AG04450 (cell line): ENCODE data around the gene CTSC. TPM values are rescaled to one million over a fixed set of nuclear protein-coding genes. Genes with fewer than 3 reads are reported as not detected.
A peak's percentile ranks its signal among the peaks of the same experiment; 100 is the strongest.

ENCODE experiments used
- CTCF ChIA-PET: fragments of 300-600, 350-600 bp; formaldehyde crosslinking; extraction: SDS; loops from one replicate; lab custom pipeline; 2022; ENCODE audit warnings: antibody characterized with exemption, inconsistent platforms; lab: Charles Lee
- POLR2A ChIA-PET: fragments of 350-600 bp; formaldehyde crosslinking; extraction: SDS; loops from one replicate; lab custom pipeline; 2021; ENCODE audit warnings: antibody characterized with exemption, inconsistent platforms; lab: Yijun Ruan, JAX
- DNase-seq: peaks from one replicate; pipeline ENCODE4 v3.0.0-alpha.2; 2011; ENCODE audit warnings: low read depth, low spot score
- H3K27ac ChIP-seq: one replicate; pipeline ENCODE4 v1.5.1; 2012; ENCODE audit warnings: low read depth, low read length, control low read depth
- H3K27me3 ChIP-seq: one replicate; pipeline ENCODE4 v1.6.0; 2012; ENCODE audit warnings: low read length; ENCODE audit not compliant: control insufficient read depth, insufficient read depth
- H3K4me3 ChIP-seq: 2 replicates; pipeline ENCODE4 v1.5.1; 2011; ENCODE audit warnings: mild to moderate bottlenecking, low read depth, low read length, control low read depth
- H3K9me3 ChIP-seq: 2 replicates; pipeline ENCODE4 v1.5.1; 2012; ENCODE audit warnings: low read length; ENCODE audit not compliant: control insufficient read depth, insufficient read depth
- CTCF ChIP-seq: IDR thresholded peaks from 2 replicates; pipeline ENCODE4 v1.5.1; 2011; ENCODE audit warnings: low read depth, low read length, control low read depth, inconsistent platforms
- polyA minus RNA-seq: library from RNA; depleted of rRNA, polyadenylated mRNA; stranded (reverse); fragments of >200 nt; gene quantifications from 2 replicates; pipeline ENCODE4 v1.2.3, GENCODE V29; 2011; rRNA and poly(A)+ RNA removed
- polyA plus RNA-seq: library from polyadenylated mRNA; depleted of rRNA; stranded (reverse); fragments of >200 nt; gene quantifications from 2 replicates; pipeline ENCODE4 v1.2.3, GENCODE V29; 2011; rRNA removed

CTSC gene
- polyA plus RNA-seq (474 and 565 TPM in 2 replicates), polyA minus RNA-seq (135 and 165 TPM in 2 replicates)

DNA sequence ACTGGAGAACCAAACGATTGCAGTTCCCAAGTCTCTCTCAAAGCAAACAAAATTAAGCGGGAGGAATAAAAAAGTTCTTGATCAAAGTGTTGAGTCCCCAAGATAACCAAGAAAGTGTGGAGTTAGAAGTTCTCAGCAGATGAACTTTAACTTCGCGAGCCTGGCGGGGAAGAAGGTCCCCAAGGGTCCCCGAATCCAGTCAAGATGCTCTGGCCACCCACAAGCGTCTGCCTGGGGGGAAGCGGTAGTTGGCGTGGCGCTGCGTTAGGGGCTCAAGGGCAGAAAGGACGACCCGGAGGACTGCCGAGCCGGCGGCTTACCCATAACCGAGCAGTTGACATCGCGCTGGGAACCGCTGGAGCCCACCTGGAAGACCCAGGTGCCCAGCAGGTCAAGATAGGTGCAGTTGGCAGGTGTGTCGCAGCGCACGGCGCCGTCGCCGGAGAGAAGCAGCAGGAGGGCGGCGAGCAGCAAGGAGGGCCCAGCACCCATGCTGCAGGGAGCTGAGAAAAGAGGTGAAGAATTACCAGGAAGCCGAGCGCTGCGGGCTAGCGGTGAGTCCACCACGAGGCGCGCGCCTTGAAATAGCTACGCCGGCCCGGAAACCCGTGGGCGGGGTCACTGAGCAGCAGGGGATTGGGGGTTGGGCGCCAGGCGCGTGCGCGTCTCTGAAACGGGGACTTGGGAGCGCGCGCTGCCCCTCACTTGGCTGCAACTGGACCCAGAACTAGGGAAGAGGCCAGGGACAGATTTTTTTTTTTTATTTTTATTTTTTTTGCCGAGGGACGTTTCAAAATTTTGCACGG lies at the start of gene CTSC:
CTSC (minus strand) TSS at position 556 of the 806 bp plus-strand sequence; CDS start at position 492, 64 bp downstream.
- Histone ChIP-seq H3K27me3 (no peaks in the 10 kb centered on the region), H3K4me3 (peak within 1 kb of the TSS; percentile 98), H3K9me3 (peaks cover 2% of the 10 kb centered on the region; the same call in 1 of the 2 replicates), H3K27ac (peak within 1 kb of the TSS; percentile 84)
- ChIA-PET POLR2A (interaction anchor here (0.5 to 1.8 kb wide), 13 partner anchors 9 to 1719 kb away, joined by 3 to 10 read pairs (median 4); no protein-coding TSS in a partner anchor), CTCF (interaction anchor here (1.4 to 1.7 kb wide), 3 partner anchors 11 to 321 kb away, joined by 4 to 6 read pairs (median 4); no protein-coding TSS in a partner anchor)
- peak; percentile 73 for DNase-seq
- TF ChIP-seq CTCF = no peak

- H3K4me3 ChIP-seq = no peak overlapping the region
- no peaks in the 10 kb centered on the region for H3K9me3 ChIP-seq
- no peak for DNase-seq
- no peaks in the 10 kb centered on the region for H3K27me3 ChIP-seq
- TF ChIP-seq CTCF = no peak
- ChIA-PET POLR2A (no interaction called here), CTCF (no interaction called here)
- no peak overlapping the region for H3K27ac ChIP-seq
These were observed 47.1 kb upstream of the CTSC start for GRCh38 chr11:88384669-88385005.

GRCh38 chr11:88384004-88384668 lies 46.6 kb upstream of the CTSC start:
- TF ChIP-seq CTCF = no peak

DNA sequence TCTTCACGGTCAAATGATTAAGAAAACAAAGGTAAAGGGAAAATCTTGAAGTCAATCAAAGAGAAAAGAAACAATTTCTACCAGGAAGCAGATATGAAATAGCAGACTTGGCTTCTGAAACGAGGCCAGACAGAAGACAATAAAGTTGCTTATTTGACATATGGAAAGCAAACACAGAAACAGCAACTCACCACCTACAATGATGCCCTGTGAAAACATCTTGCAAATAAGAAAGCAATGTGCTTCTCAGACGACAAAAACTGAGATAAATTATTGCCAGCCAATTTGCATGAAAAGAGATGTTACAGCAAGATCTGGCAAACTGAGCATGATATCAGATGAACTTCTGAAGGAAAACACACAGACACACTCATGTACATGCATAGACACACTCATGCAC lies 45.9 kb upstream of the CTSC start:
- ChIA-PET POLR2A (no interaction called here), CTCF (no interaction called here)
- no peaks in the 10 kb centered on the region for H3K9me3 ChIP-seq
- H3K4me3 ChIP-seq = no peak overlapping the region
- TF ChIP-seq CTCF = no peak
- no peaks in the 10 kb centered on the region for H3K27me3 ChIP-seq
- DNase-seq = no peak
- no peak overlapping the region for H3K27ac ChIP-seq

More at GRCh38 chr11:88384004-88384668, 46.6 kb upstream of the CTSC start:
- DNase-seq = no peak
- CTCF ChIA-PET = no interaction called here
- POLR2A ChIA-PET = no interaction called here
- Histone ChIP-seq H3K27ac (no peak overlapping the region), H3K27me3 (no peaks in the 10 kb centered on the region), H3K9me3 (no peaks in the 10 kb centered on the region), H3K4me3 (no peak overlapping the region)
